Hindlimb muscle (tissue), 1 donor: ENCODE results near the gene CRLF3. TPM values are rescaled to one million over a fixed set of nuclear protein-coding genes. Genes with fewer than 3 reads are reported as not detected.
"Not testable (repeated sequence)": the region's sequence is repeated elsewhere in the genome, so short reads cannot be mapped to it uniquely, and the experiment has no call there.

ENCODE experiments used
- DNase-seq: peaks from one replicate; pipeline ENCODE4 v3.0.0-alpha.2; 2013
- polyA plus RNA-seq: library from polyadenylated mRNA; unstranded; fragments of 120-200 nt; gene quantifications from one replicate; pipeline ENCODE4 v1.2.1, GENCODE V29; 2013; ENCODE audit not compliant: insufficient read length

The CRLF3 gene, protein sequence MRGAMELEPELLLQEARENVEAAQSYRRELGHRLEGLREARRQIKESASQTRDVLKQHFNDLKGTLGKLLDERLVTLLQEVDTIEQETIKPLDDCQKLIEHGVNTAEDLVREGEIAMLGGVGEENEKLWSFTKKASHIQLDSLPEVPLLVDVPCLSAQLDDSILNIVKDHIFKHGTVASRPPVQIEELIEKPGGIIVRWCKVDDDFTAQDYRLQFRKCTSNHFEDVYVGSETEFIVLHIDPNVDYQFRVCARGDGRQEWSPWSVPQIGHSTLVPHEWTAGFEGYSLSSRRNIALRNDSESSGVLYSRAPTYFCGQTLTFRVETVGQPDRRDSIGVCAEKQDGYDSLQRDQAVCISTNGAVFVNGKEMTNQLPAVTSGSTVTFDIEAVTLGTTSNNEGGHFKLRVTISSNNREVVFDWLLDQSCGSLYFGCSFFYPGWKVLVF
- polyA plus RNA-seq = 13.0 TPM

- DNase-seq = peak; percentile 94
Measured at GRCh38 chr17:30824356-30825145, at the start of gene CRLF3. Gene CRLF3 (minus strand): TSS chr17:30824692. CDS start chr17:30824651, 41 bp downstream.

- DNase-seq = no peak
Measured at GRCh38 chr17:30869005-30869404, 44.5 kb upstream of the CRLF3 start.

DNA sequence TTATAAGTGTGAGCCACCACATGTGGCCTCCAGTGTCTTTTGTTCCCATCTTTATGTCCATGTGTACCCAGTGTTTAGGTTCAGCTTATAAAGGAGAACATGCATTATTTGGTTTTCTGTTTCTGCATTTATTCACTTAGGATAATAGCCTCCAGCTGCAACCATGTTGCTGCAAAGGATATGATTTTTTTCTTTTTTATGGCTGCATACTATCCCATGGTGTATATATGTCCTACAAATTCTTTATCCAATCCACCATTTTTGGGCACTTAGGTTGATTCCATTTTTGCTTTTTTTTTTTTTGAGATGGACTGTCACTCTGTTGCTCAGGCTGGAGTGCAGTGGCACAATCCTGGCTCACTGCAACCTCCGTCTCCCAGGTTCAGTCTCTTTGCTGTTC is 40.1 kb upstream of the CRLF3 start:
- no peak for DNase-seq

GRCh38 chr17:30858556-30859250 is 34.2 kb upstream of the CRLF3 start:
- no peak for DNase-seq

- no peak for DNase-seq
Measured at GRCh38 chr17:30854146-30854545, 29.7 kb upstream of the CRLF3 start.

DNA sequence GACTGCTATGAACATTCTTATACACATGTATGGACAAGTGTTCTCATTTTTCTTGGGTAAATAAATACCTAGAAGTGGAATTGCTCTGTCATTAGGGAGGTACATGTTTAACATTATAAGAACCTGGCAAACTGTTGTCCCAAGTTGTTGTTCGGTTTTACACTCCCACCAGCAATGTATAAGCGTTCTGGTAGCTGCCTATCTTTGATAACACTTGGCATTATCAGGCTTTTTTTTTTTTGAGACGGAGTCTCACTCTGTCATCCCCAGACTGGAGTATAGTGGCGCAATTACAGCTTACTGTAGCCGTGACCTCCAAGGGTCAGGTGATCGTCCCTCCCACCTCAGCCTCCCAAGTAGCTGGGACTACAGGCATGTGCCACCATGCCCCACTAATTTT is 23.5 kb upstream of the CRLF3 start:
- DNase-seq = no peak

DNA sequence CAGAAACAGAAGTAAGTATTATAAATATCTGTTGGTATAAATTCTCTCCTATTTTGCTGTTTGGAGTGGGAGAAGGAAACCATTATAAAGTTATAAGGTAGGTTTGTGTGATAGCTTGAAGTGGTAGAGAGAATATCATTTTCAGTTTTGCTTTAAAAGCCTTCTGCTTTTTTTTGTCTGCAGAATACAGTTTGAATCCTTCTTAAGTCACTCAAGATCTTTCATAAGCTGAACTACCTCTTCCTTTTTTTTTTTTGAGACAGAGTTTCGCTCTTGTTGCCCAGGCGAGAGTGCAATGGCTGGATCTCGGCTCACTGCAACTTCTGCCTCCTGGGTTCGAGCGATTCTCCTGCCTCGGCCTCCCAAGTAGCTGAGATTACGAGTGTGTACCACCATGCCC is 16.3 kb upstream of the CRLF3 start:
- no peak for DNase-seq

GRCh38 chr17:30838202-30838807 is 13.8 kb upstream of the CRLF3 start:
- DNase-seq = no peak

DNA sequence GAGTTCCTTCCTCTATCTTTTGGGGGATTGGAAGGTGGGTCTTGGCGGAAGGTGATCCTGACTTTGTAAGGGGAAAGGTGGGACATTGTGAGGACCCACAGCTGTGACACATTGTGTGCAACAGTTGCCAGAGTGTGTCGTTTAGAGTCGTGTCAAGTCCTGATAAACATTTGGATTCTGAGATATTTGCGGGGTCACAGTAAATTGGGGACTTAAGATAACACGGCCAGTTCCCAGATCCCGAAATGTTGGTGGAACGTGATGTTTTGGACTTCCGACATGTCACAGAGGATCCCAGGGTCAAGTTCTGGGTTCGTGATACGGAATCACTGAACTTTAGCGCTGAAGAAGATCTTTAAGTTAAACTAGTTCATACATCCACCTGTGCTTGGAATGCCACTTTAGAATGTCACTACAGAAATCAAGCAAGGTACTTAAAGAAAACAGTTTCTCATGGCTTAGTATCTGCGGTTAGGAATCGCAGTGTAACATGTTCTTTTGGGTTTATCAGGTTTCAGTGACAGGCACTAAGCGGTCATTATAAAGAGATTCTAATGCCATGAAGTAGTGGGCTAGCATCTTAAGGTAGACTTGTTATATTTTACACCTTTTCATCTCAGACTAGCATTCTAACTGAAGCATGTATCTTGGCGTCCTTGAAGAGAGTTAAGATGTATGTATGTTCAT is 8.1 kb upstream of the CRLF3 start:
- no peak for DNase-seq

- DNase-seq = peak; percentile 95
Measured at GRCh38 chr17:30831663-30832437, 7.4 kb upstream of the CRLF3 start, which contains the start of gene ATAD5. Gene ATAD5 (plus strand): TSS chr17:30831966. CDS start chr17:30832348, 382 bp downstream.

DNA sequence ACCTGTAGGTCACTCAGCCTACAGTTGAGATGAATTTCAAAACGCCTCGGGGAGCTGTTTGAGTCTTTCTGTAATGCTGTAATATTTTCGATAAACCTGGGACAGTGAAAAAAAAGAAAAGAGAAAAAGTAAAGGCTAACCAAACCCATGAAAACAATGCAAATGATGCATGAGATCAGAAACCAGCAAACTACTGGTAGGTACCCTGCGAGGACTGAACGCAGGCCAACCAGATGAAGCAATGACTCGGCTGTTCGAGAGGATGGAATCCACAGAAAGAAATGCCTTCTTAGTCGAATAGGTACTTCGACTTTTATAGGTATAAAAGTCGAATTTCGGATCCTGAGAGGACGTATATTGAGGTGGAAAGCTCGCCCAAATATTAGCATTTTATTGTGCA is 6.8 kb upstream of the CRLF3 start:
- DNase-seq = no peak

DNA sequence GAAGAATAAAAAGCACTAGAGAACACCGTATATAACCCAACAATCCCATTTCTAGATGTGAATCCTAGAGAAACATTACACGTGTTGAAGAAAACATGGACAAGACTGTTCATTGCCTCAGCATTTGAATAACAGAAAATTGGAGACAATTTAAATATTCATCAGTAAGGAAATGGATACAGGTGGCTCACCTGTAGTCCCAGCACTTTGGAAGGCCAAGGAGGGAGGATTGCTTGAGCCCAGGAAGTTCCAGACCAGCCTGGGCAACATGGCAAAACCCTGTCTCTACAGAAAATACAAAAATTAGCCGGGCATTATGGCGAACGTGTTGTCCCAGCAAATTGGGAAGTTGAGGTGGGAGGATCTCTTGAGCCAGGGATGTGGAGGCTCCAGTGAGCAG is 4.5 kb upstream of the CRLF3 start:
- DNase-seq = no peak

DNA sequence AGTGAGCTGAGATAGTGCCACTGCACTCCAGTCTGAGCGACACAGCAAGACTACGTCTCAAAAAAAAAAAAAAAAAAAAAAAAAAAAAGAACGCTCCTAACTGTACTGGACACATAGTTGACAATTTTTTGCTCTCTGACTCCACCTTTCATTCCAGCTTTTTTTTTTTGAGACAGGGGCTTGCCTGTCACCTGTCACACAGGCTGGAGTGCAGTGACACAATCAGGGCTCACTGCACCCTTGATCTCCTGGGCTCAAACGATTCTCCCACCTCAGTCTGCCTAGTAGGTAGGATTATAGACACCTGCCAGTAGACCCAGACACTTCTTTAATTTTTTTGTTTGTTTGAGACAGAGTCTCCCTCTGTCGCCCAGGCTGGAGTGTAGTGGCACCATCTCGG is 2.6 kb upstream of the CRLF3 start:
- no peak for DNase-seq

GRCh38 chr17:30824002-30824355 is 513 bp downstream of the CRLF3 start:
- DNase-seq = no peak

DNA sequence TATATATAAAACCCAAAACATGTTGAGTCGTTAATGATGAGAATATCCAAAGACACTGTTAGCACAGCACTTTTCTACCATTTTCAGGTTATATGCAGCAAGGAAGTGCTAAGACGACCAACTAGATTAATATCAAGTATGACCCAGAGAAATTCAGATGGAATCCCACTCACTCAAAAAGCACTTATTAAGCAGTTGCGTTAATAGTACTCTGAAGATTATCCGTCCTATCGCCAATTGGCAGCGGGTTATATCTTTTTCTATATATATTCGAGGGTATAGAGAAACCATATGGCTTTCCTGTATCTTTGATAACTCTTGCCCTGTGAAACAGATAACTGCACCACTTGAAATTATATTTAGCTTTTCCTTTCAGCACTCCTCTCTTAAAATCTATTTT is 1.1 kb downstream of the CRLF3 start:
- no peak for DNase-seq

- DNase-seq = not testable (repeated sequence)
Measured at GRCh38 chr17:30822919-30823318, 1.6 kb downstream of the CRLF3 start.

GRCh38 chr17:30821871-30822723 is 2.4 kb downstream of the CRLF3 start:
- DNase-seq = no peak

DNA sequence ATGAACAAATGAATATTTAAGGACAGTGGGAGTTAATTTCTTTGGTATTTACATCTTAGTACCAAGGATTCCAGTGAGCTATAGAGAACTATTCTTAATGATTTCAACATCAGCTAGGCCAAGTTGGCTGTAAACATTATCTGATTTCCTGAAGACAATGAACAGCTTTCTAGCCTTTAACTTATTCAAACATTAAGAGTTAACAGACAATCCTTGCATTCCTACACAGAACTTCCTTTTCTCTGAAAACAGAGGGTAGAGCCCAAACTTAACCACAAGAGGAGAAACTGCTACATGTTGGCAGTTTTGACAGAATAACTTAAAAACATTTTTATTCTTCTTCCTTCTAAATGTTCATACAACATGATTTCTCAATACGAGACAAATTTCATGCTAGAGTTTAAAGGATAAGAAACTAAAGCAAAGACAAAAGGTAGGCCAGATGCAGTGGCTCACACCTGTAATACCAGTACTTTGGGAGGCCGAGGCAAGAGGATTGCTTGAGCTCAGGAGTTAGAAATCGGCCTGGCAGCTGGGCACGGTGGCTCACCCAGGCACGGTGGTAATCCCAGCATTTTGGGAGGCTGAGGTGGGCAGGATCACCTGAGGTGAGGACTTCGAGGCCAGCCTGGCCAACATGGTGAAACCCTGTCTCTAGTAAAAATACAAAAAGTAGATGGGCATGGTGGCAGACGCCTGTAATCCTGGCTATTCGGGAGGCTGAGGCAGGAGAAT is 4.4 kb downstream of the CRLF3 start:
- no peak for DNase-seq

- no peak for DNase-seq
Measured at GRCh38 chr17:30816165-30816564, 8.3 kb downstream of the CRLF3 start.
